GM12873 (cell line): ENCODE results near the gene HTATSF1.

Source experiments
- CTCF ChIP-seq: IDR thresholded peaks from 2 replicates; pipeline ENCODE4 v1.5.1; 2012; ENCODE audit warnings: low read depth, mild to moderate bottlenecking, moderate library complexity, low read length, control low read depth; ENCODE audit not compliant: insufficient read depth; ENCODE audit errors: missing control alignments

The HTATSF1 gene

GRCh38 chrX:136477026-136477425 lies 20.4 kb upstream of the HTATSF1 start:
- TF ChIP-seq CTCF, result no peak

GRCh38 chrX:136480383-136480782 lies 17.0 kb upstream of the HTATSF1 start:
- TF ChIP-seq CTCF, result no peak

GRCh38 chrX:136487647-136488046 lies 9.7 kb upstream of the HTATSF1 start, which contains the start of gene BRS3:
Gene BRS3, plus strand, starts transcription at chrX:136487947. Its CDS starts 168 bp downstream, at chrX:136488115.
- TF ChIP-seq CTCF, result no peak

GRCh38 chrX:136488706-136489105 lies 8.7 kb upstream of the HTATSF1 start:
- no peak for TF ChIP-seq CTCF

GRCh38 chrX:136491832-136492231 lies 5.6 kb upstream of the HTATSF1 start:
- no peak for TF ChIP-seq CTCF

DNA sequence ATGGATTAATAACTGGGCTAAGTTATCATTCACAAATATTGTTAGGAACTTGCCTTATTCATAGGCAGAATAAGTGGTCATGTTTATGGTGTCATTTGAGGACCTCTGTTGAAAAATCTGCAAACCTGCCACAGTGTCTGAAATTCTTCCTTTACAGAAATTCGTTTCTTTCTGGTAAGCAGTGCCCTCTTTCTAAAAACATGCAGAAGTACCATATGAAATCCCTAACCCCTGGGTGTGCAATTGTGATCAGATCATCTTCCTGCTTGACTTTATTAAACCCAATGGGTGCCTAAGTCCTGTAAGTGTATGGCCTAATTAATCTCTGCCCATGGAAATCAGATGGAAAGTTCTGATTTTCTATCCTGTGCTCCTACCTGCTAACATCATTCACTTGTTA lies 4.4 kb upstream of the HTATSF1 start:
- TF ChIP-seq CTCF, result no peak

GRCh38 chrX:136495043-136495442 lies 2.3 kb upstream of the HTATSF1 start:
- no peak for TF ChIP-seq CTCF
